ENCODE data around the gene ZNF281.

The ZNF281 gene

GRCh38 chr1:200426196-200426595 lies 16.4 kb upstream of the ZNF281 start:
- no peak overlapping the region for H4K8ac ChIP-seq (ENCODE audit: low read length)
- no peak overlapping the region for H2BK120ac ChIP-seq (ENCODE audit: low read depth, low read length)
- no peaks in the 10 kb centered on the region for H3K36me3 ChIP-seq (ENCODE audit: control insufficient read depth in 1 of 2, insufficient read depth in 2 of 2, low read depth in 1 of 2, low read length in 2 of 2)
- no peak overlapping the region for H3K4me2 ChIP-seq (ENCODE audit: low read length, poor library complexity, severe bottlenecking)
- WGBS = 100% methylated on average over 1 of the region's 2 CpGs
- H2BK5ac ChIP-seq (ENCODE audit: low read depth, low read length, poor library complexity, severe bottlenecking) = no peak overlapping the region
- no peaks in the 10 kb centered on the region for H3K79me1 ChIP-seq (replicated peaks; ENCODE audit: low read length, poor library complexity, severe bottlenecking)
- H2AFZ ChIP-seq (ENCODE audit: low read depth, low read length) = no peak overlapping the region
- no peak overlapping the region for H3K27ac ChIP-seq (ENCODE audit: low read length, poor library complexity, severe bottlenecking)
- no peak overlapping the region for H3K9ac ChIP-seq (ENCODE audit: low read length)
- no peak for DNase-seq
- no peak overlapping the region for H3K14ac ChIP-seq (ENCODE audit: low read length in 2 of 2)
- H3K4me1 ChIP-seq (ENCODE audit: control insufficient read depth, insufficient read depth, low read depth, low read length) = peaks cover 4% of the 10 kb centered on the region
- H4K91ac ChIP-seq (ENCODE audit: low read length) = peak overlapping the region; percentile 59
- H3K18ac ChIP-seq (ENCODE audit: low read depth in 1 of 2, low read length in 2 of 2) = peak overlapping the region in 1 of 2 experiments; percentile 34
- no peak overlapping the region for H2BK15ac ChIP-seq (ENCODE audit: low read depth, poor library complexity, severe bottlenecking)
- no peaks in the 10 kb centered on the region for H3K27me3 ChIP-seq (ENCODE audit: control insufficient read depth in 1 of 2, insufficient read depth in 1 of 2, low read length in 2 of 2)
- peak overlapping the region; percentile 61 for H2AK5ac ChIP-seq (ENCODE audit: low read length, severe bottlenecking)
- H3K4me3 ChIP-seq (ENCODE audit: insufficient read depth in 1 of 2, low read depth in 1 of 2, low read length in 2 of 2) = no peak overlapping the region
- peak overlapping the region in 1 of 2 experiments; percentile 23 for H2BK12ac ChIP-seq (ENCODE audit: low read length in 2 of 2)
- H3K4ac ChIP-seq (ENCODE audit: low read depth in 1 of 2, low read length in 2 of 2) = no peak overlapping the region
- H3K9me3 ChIP-seq (ENCODE audit: control insufficient read depth, low read length) = no peaks in the 10 kb centered on the region
- no peak overlapping the region for H3K23ac ChIP-seq (ENCODE audit: low read length in 2 of 2)

GRCh38 chr1:200423235-200423634 lies 13.4 kb upstream of the ZNF281 start:
- H3K14ac ChIP-seq (ENCODE audit: low read length in 2 of 2) = no peak overlapping the region
- no peak for DNase-seq
- no peak overlapping the region for H2BK12ac ChIP-seq (ENCODE audit: low read length in 2 of 2)
- H2BK15ac ChIP-seq (ENCODE audit: low read depth, poor library complexity, severe bottlenecking) = no peak overlapping the region
- H3K79me1 ChIP-seq (replicated peaks; ENCODE audit: low read length, poor library complexity, severe bottlenecking) = no peaks in the 10 kb centered on the region
- no peak overlapping the region for H3K4me3 ChIP-seq (ENCODE audit: insufficient read depth in 1 of 2, low read depth in 1 of 2, low read length in 2 of 2)
- H3K36me3 ChIP-seq (ENCODE audit: control insufficient read depth in 1 of 2, insufficient read depth in 2 of 2, low read depth in 1 of 2, low read length in 2 of 2) = no peaks in the 10 kb centered on the region
- no peak overlapping the region for H3K27ac ChIP-seq (ENCODE audit: low read length, poor library complexity, severe bottlenecking)
- no peak overlapping the region for H3K4ac ChIP-seq (ENCODE audit: low read depth in 1 of 2, low read length in 2 of 2)
- no peak overlapping the region for H2BK120ac ChIP-seq (ENCODE audit: low read depth, low read length)
- H2AFZ ChIP-seq (ENCODE audit: low read depth, low read length) = no peak overlapping the region
- no peak overlapping the region for H3K4me2 ChIP-seq (ENCODE audit: low read length, poor library complexity, severe bottlenecking)
- no peak overlapping the region for H3K18ac ChIP-seq (ENCODE audit: low read depth in 1 of 2, low read length in 2 of 2)
- H4K91ac ChIP-seq (ENCODE audit: low read length) = no peak overlapping the region
- over 99% methylated on average over 6 of the region's 6 CpGs for WGBS
- H2BK5ac ChIP-seq (ENCODE audit: low read depth, low read length, poor library complexity, severe bottlenecking) = no peak overlapping the region
- no peak overlapping the region for H4K8ac ChIP-seq (ENCODE audit: low read length)
- H3K27me3 ChIP-seq (ENCODE audit: control insufficient read depth in 1 of 2, insufficient read depth in 1 of 2, low read length in 2 of 2) = no peaks in the 10 kb centered on the region
- H3K9me3 ChIP-seq (ENCODE audit: control insufficient read depth, low read length) = no peaks in the 10 kb centered on the region
- H3K23ac ChIP-seq (ENCODE audit: low read length in 2 of 2) = no peak overlapping the region
- H3K9ac ChIP-seq (ENCODE audit: low read length) = no peak overlapping the region
- H2AK5ac ChIP-seq (ENCODE audit: low read length, severe bottlenecking) = no peak overlapping the region
- peaks cover 2% of the 10 kb centered on the region for H3K4me1 ChIP-seq (ENCODE audit: control insufficient read depth, insufficient read depth, low read depth, low read length)

- no peaks in the 10 kb centered on the region for H3K4me1 ChIP-seq (ENCODE audit: control insufficient read depth, insufficient read depth, low read depth, low read length)
- H3K79me1 ChIP-seq (replicated peaks; ENCODE audit: low read length, poor library complexity, severe bottlenecking) = no peaks in the 10 kb centered on the region
- H3K9me3 ChIP-seq (ENCODE audit: control insufficient read depth, low read length) = no peaks in the 10 kb centered on the region
- H3K27me3 ChIP-seq (ENCODE audit: control insufficient read depth in 1 of 2, insufficient read depth in 1 of 2, low read length in 2 of 2) = no peaks in the 10 kb centered on the region
- H3K27ac ChIP-seq (ENCODE audit: low read length, poor library complexity, severe bottlenecking) = no peak overlapping the region
- no peak overlapping the region for H2BK5ac ChIP-seq (ENCODE audit: low read depth, low read length, poor library complexity, severe bottlenecking)
- 89% methylated on average over 3 of the region's 3 CpGs for WGBS
- no peak overlapping the region for H2BK15ac ChIP-seq (ENCODE audit: low read depth, poor library complexity, severe bottlenecking)
- H3K4me3 ChIP-seq (ENCODE audit: insufficient read depth in 1 of 2, low read depth in 1 of 2, low read length in 2 of 2) = no peak overlapping the region
- no peaks in the 10 kb centered on the region for H3K36me3 ChIP-seq (ENCODE audit: control insufficient read depth in 1 of 2, insufficient read depth in 2 of 2, low read depth in 1 of 2, low read length in 2 of 2)
- H4K8ac ChIP-seq (ENCODE audit: low read length) = no peak overlapping the region
- no peak overlapping the region for H3K23ac ChIP-seq (ENCODE audit: low read length in 2 of 2)
- no peak for DNase-seq
- no peak overlapping the region for H3K9ac ChIP-seq (ENCODE audit: low read length)
- no peak overlapping the region for H2AFZ ChIP-seq (ENCODE audit: low read depth, low read length)
- H2AK5ac ChIP-seq (ENCODE audit: low read length, severe bottlenecking) = no peak overlapping the region
- no peak overlapping the region for H3K4me2 ChIP-seq (ENCODE audit: low read length, poor library complexity, severe bottlenecking)
- no peak overlapping the region for H3K18ac ChIP-seq (ENCODE audit: low read depth in 1 of 2, low read length in 2 of 2)
- no peak overlapping the region for H2BK120ac ChIP-seq (ENCODE audit: low read depth, low read length)
- no peak overlapping the region for H3K4ac ChIP-seq (ENCODE audit: low read depth in 1 of 2, low read length in 2 of 2)
- H3K14ac ChIP-seq (ENCODE audit: low read length in 2 of 2) = no peak overlapping the region
- no peak overlapping the region for H4K91ac ChIP-seq (ENCODE audit: low read length)
- no peak overlapping the region for H2BK12ac ChIP-seq (ENCODE audit: low read length in 2 of 2)
Observed at GRCh38 chr1:200422211-200422610, 12.4 kb upstream of the ZNF281 start.

- peak; percentile 98 for DNase-seq
- H2BK120ac ChIP-seq (ENCODE audit: low read depth, low read length) = no peak overlapping the region
- H2AFZ ChIP-seq (ENCODE audit: low read depth, low read length) = no peak overlapping the region
- H4K91ac ChIP-seq (ENCODE audit: low read length) = no peak overlapping the region
- H2AK5ac ChIP-seq (ENCODE audit: low read length, severe bottlenecking) = no peak overlapping the region
- no peak overlapping the region for H2BK5ac ChIP-seq (ENCODE audit: low read depth, low read length, poor library complexity, severe bottlenecking)
- no peak overlapping the region for H3K4ac ChIP-seq (ENCODE audit: low read depth in 1 of 2, low read length in 2 of 2)
- peak overlapping the region in 1 of 2 experiments; percentile 63 for H3K4me3 ChIP-seq (ENCODE audit: insufficient read depth in 1 of 2, low read depth in 1 of 2, low read length in 2 of 2)
- no peak overlapping the region for H4K8ac ChIP-seq (ENCODE audit: low read length)
- no peak overlapping the region for H2BK12ac ChIP-seq (ENCODE audit: low read length in 2 of 2)
- H3K4me2 ChIP-seq (ENCODE audit: low read length, poor library complexity, severe bottlenecking) = no peak overlapping the region
- no peaks in the 10 kb centered on the region for H3K36me3 ChIP-seq (ENCODE audit: control insufficient read depth in 1 of 2, insufficient read depth in 2 of 2, low read depth in 1 of 2, low read length in 2 of 2)
- H3K9ac ChIP-seq (ENCODE audit: low read length) = peak overlapping the region; percentile 94
- H3K4me1 ChIP-seq (ENCODE audit: control insufficient read depth, insufficient read depth, low read depth, low read length) = no peaks in the 10 kb centered on the region
- no peak overlapping the region for H3K23ac ChIP-seq (ENCODE audit: low read length in 2 of 2)
- WGBS = no CpG with 5 or more reads among the region's 2 CpGs
- H3K18ac ChIP-seq (ENCODE audit: low read depth in 1 of 2, low read length in 2 of 2) = peak overlapping the region in 1 of 2 experiments; percentile 92
- no peaks in the 10 kb centered on the region for H3K9me3 ChIP-seq (ENCODE audit: control insufficient read depth, low read length)
- no peak overlapping the region for H3K14ac ChIP-seq (ENCODE audit: low read length in 2 of 2)
- no peaks in the 10 kb centered on the region for H3K27me3 ChIP-seq (ENCODE audit: control insufficient read depth in 1 of 2, insufficient read depth in 1 of 2, low read length in 2 of 2)
- peak overlapping the region; percentile 88 for H3K27ac ChIP-seq (ENCODE audit: low read length, poor library complexity, severe bottlenecking)
- no peaks in the 10 kb centered on the region for H3K79me1 ChIP-seq (replicated peaks; ENCODE audit: low read length, poor library complexity, severe bottlenecking)
- no peak overlapping the region for H2BK15ac ChIP-seq (ENCODE audit: low read depth, poor library complexity, severe bottlenecking)
Observed at GRCh38 chr1:200415789-200416593, 6.2 kb upstream of the ZNF281 start.

All from mesenchymal stem cell (in vitro differentiated cells and primary cell).